ENCODE data around the gene SELENOF. TPM values are rescaled to one million over a fixed set of nuclear protein-coding genes. Genes with fewer than 3 reads are reported as not detected.
"Not testable (repeated sequence)": the region's sequence is repeated elsewhere in the genome, so short reads cannot be mapped to it uniquely, and the experiment has no call there.

Gene SELENOF
- total RNA-seq, 1 experiment from 2014 or later, result 223 TPM

DNA sequence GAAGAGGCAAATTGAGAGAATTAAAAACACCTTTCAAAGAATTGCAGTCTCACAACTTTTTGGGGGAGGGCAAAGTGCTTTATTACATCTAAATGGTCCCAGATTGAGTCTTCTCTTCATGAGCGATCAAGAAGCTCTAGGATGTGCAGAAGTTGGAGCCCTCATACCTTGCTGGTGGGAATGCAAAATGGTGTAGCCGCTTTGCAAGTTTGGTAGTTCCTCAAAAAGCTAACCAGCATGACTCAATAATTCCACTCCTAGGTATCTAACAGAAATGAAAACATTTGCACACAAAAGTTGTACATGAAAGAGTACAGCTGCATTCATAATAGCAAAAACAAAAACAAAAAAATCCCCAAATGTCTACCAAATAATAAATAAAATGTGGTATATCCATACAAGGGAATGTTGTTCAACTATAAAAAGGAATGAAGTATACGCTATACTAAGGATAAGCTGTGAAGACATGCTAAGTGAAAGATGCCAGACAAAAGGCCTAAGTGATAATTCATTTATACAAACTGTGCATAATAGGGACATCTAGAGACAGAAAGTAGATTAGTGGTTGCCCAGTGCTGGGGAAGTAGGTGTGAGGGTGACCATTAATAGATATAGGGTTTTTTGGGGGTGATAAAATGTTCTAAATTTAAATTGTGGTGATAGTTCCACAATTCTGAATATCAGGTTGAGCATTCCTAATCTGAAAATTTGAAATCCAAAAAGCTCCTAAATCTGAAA is 55.2 kb downstream of the SELENOF start:
- no peak for DNase-seq (ENCODE audit: low spot score)

DNA sequence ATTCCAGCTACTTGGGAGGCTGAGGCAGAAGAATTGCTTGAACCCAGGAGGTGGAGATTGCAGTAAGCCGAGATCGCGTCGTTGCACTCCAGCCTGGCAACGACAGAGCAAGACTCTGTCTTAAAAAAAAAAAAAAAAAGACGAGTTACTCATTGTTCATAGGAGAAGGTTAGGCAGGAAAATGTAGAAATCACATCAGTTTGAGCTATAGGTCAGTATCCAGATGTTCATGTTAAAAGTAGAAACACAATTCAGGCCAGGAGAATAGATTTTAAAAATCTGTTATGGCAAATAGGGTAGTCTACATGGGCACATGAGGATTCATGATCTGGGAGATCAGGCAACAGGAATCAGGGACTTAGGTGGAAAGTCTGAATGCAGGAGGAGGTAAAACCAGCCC is 57.7 kb downstream of the SELENOF start:
- DNase-seq (ENCODE audit: low spot score), result no peak

DNA sequence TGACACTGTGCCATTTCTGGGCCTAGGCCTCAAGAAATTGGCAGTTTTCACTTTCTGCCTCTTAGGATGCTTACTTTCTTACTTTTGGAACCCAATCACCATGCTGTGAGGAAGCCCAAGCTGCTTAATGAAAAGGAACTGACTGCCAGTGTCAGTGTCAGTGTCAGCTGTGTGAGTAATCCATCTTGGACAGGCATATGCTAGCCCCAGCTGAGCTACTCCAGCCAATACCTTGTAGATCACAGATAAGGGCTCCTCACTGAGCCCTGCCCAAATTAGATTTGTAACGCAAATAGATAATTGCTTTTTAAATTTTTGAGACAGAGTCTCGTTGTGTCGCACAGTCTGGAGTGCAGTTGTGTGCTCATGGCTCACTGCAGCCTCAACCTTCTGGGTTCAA is 59.6 kb downstream of the SELENOF start:
- DNase-seq (ENCODE audit: low spot score), result no peak

DNA sequence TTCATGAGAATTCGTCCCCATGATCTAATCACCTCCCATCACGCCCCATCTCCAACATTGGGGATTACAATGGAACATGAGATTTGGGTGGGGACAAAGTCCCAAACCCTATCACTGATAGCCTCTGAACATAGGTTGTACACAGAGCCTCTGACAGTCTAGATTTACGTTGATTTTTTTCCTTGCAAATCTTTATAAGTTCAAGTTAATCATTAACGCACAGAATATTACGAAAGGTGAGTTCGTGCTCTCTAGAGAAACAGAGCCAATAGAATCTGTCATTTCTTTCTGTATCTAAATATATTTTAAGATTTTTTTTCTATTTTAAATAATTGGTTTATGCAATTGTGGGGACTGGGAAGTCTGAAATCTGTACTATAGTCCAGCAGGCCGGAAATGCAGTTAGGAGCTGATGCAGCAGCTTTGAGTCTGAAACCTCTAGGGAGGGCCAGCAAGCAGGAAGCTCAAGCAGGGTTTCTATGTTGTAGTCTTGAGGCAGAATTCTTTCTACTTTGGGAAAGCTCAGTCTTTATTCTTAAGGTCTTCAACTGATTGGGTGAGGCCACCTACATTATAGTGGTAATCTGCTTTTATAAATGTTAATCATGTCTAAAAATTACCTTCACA is 61.0 kb downstream of the SELENOF start:
- DNase-seq (ENCODE audit: low spot score), result no peak

DNA sequence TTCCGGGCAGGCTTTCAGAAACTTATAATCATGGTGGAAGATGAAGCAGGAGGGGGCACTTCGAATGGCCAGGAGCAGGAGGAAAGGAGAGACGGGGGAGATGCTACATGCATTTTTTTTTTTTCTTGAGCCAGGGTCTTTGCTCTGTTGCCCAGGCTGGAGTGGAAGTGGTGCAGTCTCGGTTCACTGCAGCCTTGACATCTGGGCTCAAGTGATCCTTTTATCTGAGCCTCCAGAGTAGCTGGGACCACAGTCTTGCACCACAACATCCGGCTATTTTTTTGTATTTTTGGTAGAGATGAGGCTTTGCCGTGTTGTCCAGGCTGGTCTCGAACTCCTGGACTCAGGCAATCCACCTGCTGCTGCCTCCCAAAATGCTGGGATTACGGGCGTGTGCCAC is 61.6 kb downstream of the SELENOF start:
- no peak for DNase-seq (ENCODE audit: low spot score)

DNA sequence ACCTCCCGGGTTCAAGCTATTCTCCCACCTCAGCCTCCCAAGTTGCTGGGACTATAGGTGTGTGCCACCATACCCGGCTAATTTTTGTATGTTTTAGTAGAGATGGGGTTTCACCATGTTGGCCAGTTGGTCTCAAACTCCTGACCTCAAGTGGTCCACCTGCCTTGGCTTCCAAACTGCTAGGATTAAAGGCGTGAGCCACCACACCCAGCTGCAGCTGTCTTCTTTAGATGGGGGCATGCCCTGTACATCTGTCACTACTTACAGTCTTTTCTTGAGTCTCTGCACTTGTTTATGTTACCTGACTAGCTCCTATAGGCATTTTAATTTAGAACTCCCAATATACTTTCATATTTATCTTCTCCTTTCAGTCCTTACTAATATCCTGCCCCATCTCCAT is 64.2 kb downstream of the SELENOF start:
- DNase-seq (ENCODE audit: low spot score), result no peak

DNA sequence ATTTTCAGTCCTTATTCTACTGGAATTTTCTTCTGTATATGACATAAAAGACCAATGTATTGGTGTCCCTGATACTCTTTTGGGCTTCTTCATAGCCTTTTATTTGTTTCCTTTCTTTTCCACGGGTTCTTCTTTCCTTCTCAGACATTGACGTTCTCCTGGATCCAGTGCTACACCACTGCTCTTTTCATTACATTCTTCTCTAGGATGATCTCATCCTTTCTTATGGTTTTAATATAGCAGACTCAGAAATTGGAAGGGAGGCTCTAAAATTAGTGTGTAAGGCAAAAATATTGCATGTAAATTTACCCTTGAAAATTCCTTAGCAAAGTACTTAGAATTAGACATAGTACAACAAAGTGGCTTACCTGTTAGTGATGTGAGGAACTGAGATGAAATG is 65.3 kb downstream of the SELENOF start:
- no peak for DNase-seq (ENCODE audit: low spot score)

DNA sequence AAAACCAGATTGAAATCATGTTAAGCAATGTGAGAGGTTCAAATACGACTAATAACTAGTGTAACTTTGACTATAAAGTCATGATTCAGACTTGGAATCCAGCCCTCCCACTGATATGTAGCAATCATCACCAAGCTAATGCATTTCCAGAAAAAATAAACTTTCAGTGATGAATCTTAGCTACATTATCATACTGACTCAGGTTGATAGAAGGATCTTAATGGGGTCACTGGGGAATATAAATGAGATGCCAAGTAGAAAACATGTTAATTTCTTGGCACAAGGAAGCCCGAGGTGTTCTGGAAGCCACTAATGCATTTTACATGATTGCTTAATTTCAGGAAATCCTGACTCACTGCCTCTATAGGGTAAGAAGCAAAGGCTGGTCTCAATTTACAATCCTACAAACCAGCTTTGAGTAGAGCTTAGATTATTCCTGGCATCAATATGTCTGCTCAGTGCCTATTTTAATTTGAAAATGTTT is 67.7 kb downstream of the SELENOF start:
- peak; percentile 56 for DNase-seq (ENCODE audit: low spot score)

DNA sequence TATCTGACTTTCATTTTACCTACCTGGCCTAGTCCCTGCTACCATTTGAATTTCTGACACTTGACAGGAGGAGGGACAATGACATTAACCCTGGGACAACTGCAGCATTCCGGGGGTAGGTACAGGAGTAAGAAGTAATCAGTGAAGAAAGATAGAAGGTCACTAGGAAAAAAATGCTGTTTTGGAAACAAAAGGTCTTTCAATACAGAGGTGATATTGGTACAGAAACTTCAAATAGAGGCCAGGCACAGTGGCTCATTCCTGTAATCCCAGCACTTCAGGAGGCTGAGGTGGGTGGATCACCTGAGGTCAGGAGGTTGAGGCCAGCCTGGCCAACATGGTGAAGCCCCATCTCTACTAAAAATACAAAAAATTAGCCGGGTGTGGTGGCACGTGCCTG is 68.4 kb downstream of the SELENOF start:
- no peak for DNase-seq (ENCODE audit: low spot score)

DNA sequence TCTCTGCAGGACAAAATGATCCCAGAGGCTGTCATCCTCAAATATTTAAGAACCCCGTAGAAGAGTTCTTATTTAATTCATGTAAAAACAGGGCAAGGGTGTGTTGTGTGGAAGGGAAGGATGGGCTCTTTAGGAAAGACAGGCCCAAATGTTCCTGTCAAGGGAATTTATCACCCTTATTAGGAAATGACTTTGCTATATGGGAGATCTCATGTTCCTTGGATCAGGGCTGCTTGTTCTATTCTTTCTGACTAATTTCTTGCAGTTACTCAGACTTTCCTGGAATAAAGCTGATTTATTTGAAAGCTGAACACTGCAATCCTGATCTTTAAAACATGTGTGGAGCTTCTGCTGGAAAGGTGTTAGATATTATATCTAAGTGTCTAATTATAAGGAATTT is 72.8 kb downstream of the SELENOF start:
- DNase-seq (ENCODE audit: low spot score), result no peak

DNA sequence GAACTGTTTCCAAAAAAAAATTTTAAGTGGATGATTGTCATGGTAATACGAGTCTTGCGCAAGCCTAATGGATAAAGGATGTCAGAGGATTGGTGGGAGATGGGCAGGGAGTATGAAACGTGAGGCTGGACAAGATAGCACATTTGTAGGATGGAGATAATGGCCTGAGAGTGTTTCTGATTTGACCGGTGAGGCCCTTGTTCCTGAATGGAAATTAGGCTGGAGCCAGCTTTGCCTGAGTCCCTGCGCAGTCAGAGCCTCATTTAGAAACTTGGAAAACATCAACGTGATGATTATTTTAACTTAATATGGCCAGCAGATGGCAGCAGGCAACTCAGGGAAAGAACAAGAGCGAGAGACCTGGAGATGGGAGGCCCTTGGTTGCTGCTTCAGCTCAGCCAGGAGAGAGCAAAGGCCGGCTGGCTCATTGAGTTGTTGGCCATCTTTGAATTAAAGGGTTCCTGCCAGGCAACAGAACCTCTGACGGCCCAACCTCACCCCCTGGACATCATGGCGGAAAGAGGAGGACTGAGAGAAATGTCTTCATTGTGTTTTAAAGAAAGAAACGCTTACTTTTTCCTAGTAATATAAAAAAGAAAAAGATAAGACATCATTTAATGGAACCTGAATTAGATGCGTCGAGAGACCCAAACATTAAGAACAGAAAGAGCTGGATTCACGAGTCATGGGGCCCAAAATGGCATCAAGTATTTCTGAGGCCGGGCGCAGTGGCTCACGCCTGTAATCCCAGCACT is 80.3 kb downstream of the SELENOF start:
- DNase-seq (ENCODE audit: low spot score), result peak; percentile 75

DNA sequence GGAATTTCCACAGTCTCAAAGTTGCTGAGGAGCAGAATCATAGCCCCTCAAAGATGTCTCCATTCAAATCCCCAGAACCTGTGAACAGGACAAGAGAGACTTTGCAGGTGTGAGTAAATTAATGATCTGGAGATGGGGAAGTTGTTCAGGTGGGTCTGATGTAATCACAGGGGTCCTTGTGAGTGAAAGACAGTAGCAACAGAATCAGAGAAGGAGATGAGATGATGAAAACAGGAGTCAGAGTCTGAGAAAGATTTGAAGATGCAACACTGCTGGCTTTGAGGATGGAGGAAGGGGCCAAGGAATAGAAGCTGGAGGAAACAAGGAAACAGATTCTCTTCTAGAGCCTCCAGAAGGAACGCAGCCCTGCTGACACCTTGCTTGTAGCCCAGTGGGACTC is 81.5 kb downstream of the SELENOF start:
- DNase-seq (ENCODE audit: low spot score), result no peak

DNA sequence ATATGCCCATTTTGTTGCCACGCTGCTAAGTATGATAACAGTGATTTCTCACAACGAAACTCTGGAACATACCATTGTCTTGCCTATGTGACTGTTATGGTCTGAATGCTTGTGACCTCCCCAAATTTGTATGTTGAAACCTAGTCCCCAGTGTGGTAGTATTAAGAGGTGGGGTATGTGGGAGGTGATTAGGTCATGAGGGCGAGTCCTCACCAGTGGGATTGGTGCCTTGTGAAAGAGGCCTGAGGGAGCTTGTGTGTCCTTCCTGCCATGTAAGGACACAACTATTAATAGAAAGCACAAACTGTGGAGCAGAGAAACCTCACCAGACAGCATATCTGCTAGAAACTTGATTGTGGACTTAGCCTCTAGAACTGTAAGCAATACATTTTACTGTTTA is 84.6 kb downstream of the SELENOF start:
- no peak for DNase-seq (ENCODE audit: low spot score)

DNA sequence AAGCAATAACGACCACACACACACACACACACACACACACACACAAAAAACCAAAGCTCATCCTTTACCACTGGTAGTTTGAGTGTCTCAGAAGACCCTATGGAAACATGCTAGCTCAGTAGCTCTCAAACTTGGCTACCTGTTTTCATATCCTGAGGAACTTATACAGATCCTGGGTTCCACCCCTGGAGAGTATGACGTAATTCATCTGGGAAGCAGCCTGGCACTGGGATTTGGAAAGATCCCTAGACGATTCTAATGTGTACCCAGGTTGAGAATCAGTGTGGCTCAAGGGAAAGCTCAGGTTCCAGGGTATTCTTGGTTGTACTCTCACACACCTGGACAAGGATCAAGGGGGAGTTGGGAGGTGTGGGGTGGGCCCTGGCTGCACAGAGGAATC is 85.9 kb downstream of the SELENOF start:
- DNase-seq (ENCODE audit: low spot score), result no peak

DNA sequence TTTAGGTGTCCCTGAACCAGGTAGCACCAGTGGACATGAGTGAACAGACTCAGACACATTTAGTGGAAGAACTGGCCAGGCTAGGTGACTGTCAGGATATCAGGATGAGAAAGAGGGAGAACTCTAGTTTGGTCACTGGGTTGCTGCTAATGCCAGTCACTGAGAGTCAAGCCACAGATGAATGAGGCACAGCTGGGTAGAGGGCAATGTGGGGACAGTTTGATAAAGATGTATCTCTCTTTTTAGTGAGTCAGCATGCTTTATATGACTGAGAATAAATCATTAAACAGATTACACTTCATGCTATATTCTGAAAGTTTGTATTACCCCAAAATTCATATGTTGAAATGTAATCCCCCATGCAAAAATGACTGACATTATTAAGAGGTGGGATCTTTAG is 87.1 kb downstream of the SELENOF start:
- DNase-seq (ENCODE audit: low spot score), result no peak

DNA sequence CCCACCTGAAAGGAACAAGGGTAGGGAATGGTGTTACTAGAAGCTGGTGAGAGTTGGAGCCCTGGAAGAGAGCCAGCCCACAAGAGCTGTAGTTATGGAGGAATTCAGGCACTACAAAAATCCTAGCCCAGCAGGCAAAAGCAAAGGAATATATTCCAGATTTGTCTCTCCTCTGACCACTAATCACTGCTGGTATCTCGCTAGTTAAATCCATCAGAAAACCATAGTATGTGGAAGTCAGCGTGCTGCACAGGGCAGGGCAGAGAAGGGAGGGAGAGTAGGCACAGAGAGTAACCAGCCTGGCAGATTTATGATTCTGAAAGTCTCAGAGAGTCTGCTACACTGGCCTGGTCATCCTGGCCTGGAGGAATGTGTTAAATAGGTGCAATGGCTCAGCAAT is 88.6 kb downstream of the SELENOF start:
- DNase-seq (ENCODE audit: low spot score), result peak; percentile 53

DNA sequence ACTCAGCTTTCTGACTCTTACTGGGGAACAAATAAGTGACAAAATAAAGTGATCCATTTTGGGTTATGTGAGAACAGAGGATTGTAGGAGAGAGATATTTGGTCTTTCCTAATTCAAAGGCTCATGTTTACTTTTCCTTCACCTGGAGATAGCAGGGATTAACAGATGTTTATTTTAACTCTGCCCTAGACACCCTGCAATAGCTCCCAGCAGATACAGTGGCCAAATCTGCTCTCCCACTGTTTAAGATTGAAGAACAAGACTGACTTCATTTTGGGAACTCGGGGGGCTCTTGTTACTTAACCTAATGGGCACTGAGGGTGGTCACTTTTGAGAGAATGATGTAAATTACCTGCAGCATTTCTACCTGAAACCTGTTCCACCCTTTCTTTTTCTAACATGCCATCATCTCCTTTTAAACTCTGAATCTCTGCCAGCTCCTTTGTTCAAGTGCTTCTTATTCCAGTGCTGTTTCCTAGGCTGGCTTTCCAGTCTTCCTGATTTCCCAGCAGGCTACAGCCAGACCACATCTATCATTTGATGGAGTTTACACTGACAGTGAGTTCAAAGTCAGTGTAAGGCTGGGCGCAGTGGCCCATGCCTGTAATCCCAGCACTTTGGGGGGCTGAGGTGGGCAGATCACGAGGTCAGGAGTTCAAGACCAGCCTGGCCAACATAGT is 90.0 kb downstream of the SELENOF start:
- DNase-seq (ENCODE audit: low spot score), result no peak

DNA sequence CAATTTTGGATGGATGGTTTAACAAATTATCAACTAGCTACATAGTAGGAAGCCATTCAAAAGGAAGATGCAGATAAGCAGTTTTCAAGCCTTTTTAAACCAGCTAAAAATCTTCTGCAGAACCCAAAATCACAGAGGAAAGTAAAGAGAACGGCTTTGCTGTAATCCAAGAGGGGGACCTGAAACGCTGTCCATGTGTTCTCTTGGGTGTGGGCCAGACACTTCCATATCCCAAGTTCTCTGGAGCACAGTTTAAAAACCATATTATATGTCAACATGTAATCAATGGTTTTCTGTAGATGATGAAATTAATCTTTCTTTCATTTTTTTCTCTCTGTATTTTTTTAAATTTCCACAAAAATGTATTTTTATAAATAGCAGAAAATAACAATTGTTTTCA is 90.5 kb downstream of the SELENOF start:
- no peak for DNase-seq (ENCODE audit: low spot score)

DNA sequence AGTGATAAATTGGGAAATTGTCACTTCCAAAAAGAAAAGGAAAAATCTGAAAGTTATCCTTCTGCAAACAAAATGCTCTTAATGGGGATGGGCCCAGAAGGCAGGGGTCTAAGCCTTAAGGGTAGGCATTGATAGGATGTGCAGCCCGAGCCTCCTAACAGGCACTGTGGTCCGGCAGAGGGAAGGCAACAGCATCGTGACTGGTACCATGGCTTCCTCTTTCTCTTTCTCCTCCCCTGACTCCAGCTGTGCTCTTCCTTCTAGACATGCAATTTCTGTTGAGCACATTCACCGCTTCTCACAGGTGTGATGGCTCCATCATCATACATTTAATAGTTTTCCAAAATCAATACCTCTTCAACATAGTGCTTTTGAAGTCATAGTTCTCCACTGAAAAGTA is 91.5 kb downstream of the SELENOF start:
- DNase-seq (ENCODE audit: low spot score), result no peak

DNA sequence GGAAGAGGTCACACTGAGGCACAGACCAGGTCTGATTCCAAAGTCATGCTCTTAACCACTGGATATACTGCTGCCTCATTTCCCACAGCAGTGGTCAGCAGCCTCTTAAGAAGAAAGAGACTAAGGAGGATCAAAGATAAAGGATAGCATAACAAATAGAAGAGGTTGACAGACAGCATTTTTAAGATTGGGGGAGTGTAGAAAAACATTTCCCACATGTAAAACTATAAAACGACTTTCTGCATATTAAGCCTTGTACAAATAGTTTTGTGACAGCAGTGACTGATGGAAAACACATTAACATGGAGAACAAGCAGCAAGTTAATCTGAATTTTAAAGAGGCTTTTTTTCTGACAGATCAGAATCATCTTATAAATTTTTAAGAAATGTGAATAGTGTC is 92.0 kb downstream of the SELENOF start:
- DNase-seq (ENCODE audit: low spot score), result no peak

DNA sequence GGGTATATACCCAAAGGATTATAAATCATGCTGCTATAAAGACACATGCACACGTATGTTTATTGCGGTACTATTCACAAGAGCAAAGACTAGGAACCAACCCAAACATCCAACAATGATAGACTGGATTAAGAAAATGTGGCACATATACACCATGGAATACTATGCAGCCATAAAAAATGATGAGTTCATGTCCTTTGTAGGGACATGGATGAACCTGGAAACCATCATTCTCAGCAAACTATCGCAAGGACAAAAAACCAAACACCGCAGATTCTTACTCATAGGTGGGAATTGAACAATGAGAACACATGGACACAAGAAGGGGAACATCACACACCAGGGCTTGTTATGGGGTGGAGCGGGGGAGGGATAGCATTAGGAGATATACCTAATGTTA is 94.0 kb downstream of the SELENOF start:
- not testable (repeated sequence) for DNase-seq (ENCODE audit: low spot score)

DNA sequence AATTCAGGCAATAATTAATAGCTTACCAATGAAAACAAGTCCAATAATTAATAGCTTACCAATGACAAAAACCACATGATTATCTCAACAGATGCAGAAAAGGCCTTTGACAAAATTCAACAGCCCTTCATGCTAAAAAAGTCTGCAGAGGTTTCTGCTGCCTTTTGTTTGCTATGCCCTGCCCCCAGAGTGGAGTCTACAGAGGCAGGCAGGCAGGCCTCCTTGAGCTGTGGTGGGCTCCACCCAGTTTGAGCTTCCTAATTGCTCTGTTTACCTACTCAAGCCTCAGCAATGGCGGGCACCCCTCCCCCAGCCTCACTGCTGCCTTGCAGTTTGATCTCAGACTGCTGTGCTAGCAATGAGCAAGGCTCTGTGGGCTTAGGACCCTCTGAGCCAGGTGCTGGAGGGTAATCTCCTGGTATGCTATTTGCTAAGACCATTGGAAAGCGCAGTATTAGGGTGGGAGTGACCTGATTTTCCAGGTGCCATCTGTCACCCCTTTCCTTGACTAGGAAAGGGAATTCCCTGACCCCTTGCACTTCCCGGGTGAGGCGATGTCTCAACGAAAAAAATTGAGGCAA is 96.6 kb downstream of the SELENOF start:
- not testable (repeated sequence) for DNase-seq (ENCODE audit: low spot score)

Measured in H4 (cell line).